NCI-H446 (cell line): Measurements from ENCODE around the gene PTDSS2.

Source experiments
- DNase-seq, 2 experiments: peaks; one replicate each; lab custom pipeline; 2025; lab: John Stamatoyannopoulos, UW

The PTDSS2 gene

GRCh38 chr11:530960-531831 lies 81.1 kb downstream of the PTDSS2 start:
- DNase-seq = no peak

GRCh38 chr11:531919-532526 lies 81.9 kb downstream of the PTDSS2 start:
- DNase-seq = no peak

- no peak for DNase-seq
Observed at GRCh38 chr11:532527-532985, 82.5 kb downstream of the PTDSS2 start.

GRCh38 chr11:532986-533585 lies 83.0 kb downstream of the PTDSS2 start:
- no peak for DNase-seq

- DNase-seq = no peak
Observed at GRCh38 chr11:533586-534395, 83.7 kb downstream of the PTDSS2 start.

- no peak for DNase-seq
Observed at GRCh38 chr11:534396-535209, 84.5 kb downstream of the PTDSS2 start.

GRCh38 chr11:535210-535518 lies 85.1 kb downstream of the PTDSS2 start:
- DNase-seq = no peak

GRCh38 chr11:535519-536454 lies 85.7 kb downstream of the PTDSS2 start, which contains the start of gene HRAS:
Gene HRAS (minus strand): TSS chr11:535576.
- peak; percentile 92 to 98 for DNase-seq

GRCh38 chr11:536841-537621 lies 87.0 kb downstream of the PTDSS2 start, which contains the start of gene LRRC56:
Gene LRRC56 (plus strand): TSS chr11:537527. CDS start chr11:540685, 3,158 bp downstream.
- DNase-seq = no peak

- DNase-seq = no peak
Observed at GRCh38 chr11:537622-538430, 87.7 kb downstream of the PTDSS2 start.

GRCh38 chr11:538431-539051 lies 88.5 kb downstream of the PTDSS2 start:
- DNase-seq = no peak

GRCh38 chr11:539971-540481 lies 89.9 kb downstream of the PTDSS2 start:
- DNase-seq = no peak
